H1 (cell line): ENCODE results near the gene ZNF180. TPM values are rescaled to one million over a fixed set of nuclear protein-coding genes. Genes with fewer than 3 reads are reported as not detected.

ENCODE experiments used
- KDM4A ChIP-seq: IDR thresholded peaks from one replicate; pipeline ENCODE4 v1.7.1; 2012; ENCODE audit warnings: low read depth, mild to moderate bottlenecking, moderate library complexity, low read length, inconsistent platforms; ENCODE audit not compliant: severe bottlenecking
- KDM5A ChIP-seq: fragments of 200-600 bp; IDR thresholded peaks from 2 replicates; pipeline ENCODE4 v1.7.1; 2012; ENCODE audit warnings: mild to moderate bottlenecking, low read length, inconsistent platforms, mixed read lengths
- POLR2AphosphoS5 ChIP-seq: IDR thresholded peaks from 2 replicates; pipeline ENCODE4 v1.6.1; 2011; ENCODE audit warnings: low read depth, low read length
- POU5F1 ChIP-seq: IDR thresholded peaks from 2 replicates; pipeline ENCODE4 v1.6.1; 2011; ENCODE audit warnings: low read depth, mild to moderate bottlenecking, low read length, moderate library complexity
- SIRT6 ChIP-seq: IDR thresholded peaks from one replicate; pipeline ENCODE4 v1.7.1; 2012; ENCODE audit warnings: low read length, inconsistent platforms
- SIX5 ChIP-seq: IDR thresholded peaks from 2 replicates; pipeline ENCODE4 v1.6.1; 2011; ENCODE audit warnings: mild to moderate bottlenecking, low read depth, low read length
- TCF12 ChIP-seq: IDR thresholded peaks from 2 replicates; pipeline ENCODE4 v1.6.1; 2011; ENCODE audit warnings: low read depth, mild to moderate bottlenecking, low read length
- ZNF274 ChIP-seq: IDR thresholded peaks from 2 replicates; pipeline ENCODE4 v1.7.0; 2012; ENCODE audit warnings: low read length, borderline replicate concordance; ENCODE audit errors: extremely low read depth
- polyA plus RNA-seq, 7 experiments: library from polyadenylated mRNA; depleted of rRNA in 3 of 7; stranded (reverse) in 5 of 7; unstranded in 2 of 7; fragments of >200 nt in 5 of 7; fragments of 200-250 nt in 2 of 7; gene quantifications; 1 replicate in 5 of 7; 2 replicates in 1 of 7; 4 replicates in 1 of 7; pipeline versions ENCODE4 v1.2.1 to v1.2.3, GENCODE V29; 2011 to 2013; ENCODE audit warnings: missing spikeins in 2 of 7, mixed read lengths in 2 of 7
- total RNA-seq: library from RNA; stranded (reverse); fragmentation: NEBNext Ultra II Directional; extraction: Animal tissue kit (Norgen Biotek cat#: 25700); gene quantifications from 2 replicates; pipeline ENCODE4 v1.2.1, GENCODE V29; 2021
- TF ChIP-seq, protein P1 (sequence below): IDR thresholded peaks from 2 replicates; pipeline ENCODE4 v1.6.1; 2011; ENCODE audit warnings: low read depth, mild to moderate bottlenecking, low read length; ENCODE audit not compliant: insufficient read depth
- TF ChIP-seq, protein P2 (sequence below): fragments of 300-600 bp; sonication (generic); IDR thresholded peaks from 2 replicates; pipeline ENCODE4 v1.7.1; 2012; ENCODE audit warnings: low read length, moderate library complexity, mild to moderate bottlenecking, inconsistent platforms; ENCODE audit not compliant: insufficient replicate concordance

Gene ZNF180
- total and polyA plus RNA-seq, 2 of the 8 experiments (the other 6 are each of a cell fraction or from before 2014, with no cell fraction given): 1.3 to 8.5 TPM

DNA sequence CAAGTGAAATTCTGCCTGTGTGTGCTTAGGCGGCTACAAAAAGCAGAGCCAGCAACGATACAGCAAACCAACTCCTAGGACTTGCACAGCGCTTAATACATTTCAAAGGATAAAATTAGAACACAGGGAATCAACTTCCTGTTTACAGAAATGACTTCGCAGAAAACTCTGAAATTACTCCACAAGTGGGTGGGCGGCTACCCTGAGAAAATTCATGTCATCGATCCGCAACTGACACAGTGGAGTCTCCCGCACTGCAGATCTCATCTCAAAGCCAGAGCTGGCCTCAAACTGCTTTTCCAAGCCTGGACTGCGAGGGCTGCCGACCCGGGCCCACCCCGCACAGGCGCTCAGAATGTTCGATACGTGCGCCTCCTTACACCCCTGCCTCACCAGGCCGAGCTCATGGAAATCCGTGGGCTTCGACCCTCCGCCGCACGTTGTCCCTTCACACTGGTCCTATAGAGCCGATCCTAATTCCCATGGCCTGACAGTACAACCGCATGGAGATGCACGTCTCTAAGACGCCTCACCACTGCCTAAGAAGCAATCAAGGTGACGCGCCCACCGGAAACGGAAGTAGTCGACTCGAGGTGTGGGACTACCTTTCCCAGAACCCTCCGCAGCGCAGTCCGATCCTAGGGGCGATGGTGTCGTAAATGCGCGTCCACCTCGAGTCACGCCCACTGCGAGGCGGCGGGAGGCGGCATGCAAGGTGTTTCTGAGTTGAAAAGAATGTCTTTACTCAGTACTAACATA, 52.2 kb downstream of the ZNF180 start, which contains the start of gene ZNF229 (continued):
- TF ChIP-seq, protein P1, sequence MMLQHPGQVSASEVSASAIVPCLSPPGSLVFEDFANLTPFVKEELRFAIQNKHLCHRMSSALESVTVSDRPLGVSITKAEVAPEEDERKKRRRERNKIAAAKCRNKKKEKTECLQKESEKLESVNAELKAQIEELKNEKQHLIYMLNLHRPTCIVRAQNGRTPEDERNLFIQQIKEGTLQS: 0 out of 2 replicates have a peak, but pooled peaks have one; percentile 49
- TF ChIP-seq KDM4A (peak; percentile 61), POLR2AphosphoS5 (peak; percentile 29; the same call in 1 of the 2 replicates), POU5F1 (no peak), ZNF274 (no peak), SIX5 (peak; percentile 64), SIRT6 (no peak), TCF12 (no peak), KDM5A (no peak)
- TF ChIP-seq, protein P2, sequence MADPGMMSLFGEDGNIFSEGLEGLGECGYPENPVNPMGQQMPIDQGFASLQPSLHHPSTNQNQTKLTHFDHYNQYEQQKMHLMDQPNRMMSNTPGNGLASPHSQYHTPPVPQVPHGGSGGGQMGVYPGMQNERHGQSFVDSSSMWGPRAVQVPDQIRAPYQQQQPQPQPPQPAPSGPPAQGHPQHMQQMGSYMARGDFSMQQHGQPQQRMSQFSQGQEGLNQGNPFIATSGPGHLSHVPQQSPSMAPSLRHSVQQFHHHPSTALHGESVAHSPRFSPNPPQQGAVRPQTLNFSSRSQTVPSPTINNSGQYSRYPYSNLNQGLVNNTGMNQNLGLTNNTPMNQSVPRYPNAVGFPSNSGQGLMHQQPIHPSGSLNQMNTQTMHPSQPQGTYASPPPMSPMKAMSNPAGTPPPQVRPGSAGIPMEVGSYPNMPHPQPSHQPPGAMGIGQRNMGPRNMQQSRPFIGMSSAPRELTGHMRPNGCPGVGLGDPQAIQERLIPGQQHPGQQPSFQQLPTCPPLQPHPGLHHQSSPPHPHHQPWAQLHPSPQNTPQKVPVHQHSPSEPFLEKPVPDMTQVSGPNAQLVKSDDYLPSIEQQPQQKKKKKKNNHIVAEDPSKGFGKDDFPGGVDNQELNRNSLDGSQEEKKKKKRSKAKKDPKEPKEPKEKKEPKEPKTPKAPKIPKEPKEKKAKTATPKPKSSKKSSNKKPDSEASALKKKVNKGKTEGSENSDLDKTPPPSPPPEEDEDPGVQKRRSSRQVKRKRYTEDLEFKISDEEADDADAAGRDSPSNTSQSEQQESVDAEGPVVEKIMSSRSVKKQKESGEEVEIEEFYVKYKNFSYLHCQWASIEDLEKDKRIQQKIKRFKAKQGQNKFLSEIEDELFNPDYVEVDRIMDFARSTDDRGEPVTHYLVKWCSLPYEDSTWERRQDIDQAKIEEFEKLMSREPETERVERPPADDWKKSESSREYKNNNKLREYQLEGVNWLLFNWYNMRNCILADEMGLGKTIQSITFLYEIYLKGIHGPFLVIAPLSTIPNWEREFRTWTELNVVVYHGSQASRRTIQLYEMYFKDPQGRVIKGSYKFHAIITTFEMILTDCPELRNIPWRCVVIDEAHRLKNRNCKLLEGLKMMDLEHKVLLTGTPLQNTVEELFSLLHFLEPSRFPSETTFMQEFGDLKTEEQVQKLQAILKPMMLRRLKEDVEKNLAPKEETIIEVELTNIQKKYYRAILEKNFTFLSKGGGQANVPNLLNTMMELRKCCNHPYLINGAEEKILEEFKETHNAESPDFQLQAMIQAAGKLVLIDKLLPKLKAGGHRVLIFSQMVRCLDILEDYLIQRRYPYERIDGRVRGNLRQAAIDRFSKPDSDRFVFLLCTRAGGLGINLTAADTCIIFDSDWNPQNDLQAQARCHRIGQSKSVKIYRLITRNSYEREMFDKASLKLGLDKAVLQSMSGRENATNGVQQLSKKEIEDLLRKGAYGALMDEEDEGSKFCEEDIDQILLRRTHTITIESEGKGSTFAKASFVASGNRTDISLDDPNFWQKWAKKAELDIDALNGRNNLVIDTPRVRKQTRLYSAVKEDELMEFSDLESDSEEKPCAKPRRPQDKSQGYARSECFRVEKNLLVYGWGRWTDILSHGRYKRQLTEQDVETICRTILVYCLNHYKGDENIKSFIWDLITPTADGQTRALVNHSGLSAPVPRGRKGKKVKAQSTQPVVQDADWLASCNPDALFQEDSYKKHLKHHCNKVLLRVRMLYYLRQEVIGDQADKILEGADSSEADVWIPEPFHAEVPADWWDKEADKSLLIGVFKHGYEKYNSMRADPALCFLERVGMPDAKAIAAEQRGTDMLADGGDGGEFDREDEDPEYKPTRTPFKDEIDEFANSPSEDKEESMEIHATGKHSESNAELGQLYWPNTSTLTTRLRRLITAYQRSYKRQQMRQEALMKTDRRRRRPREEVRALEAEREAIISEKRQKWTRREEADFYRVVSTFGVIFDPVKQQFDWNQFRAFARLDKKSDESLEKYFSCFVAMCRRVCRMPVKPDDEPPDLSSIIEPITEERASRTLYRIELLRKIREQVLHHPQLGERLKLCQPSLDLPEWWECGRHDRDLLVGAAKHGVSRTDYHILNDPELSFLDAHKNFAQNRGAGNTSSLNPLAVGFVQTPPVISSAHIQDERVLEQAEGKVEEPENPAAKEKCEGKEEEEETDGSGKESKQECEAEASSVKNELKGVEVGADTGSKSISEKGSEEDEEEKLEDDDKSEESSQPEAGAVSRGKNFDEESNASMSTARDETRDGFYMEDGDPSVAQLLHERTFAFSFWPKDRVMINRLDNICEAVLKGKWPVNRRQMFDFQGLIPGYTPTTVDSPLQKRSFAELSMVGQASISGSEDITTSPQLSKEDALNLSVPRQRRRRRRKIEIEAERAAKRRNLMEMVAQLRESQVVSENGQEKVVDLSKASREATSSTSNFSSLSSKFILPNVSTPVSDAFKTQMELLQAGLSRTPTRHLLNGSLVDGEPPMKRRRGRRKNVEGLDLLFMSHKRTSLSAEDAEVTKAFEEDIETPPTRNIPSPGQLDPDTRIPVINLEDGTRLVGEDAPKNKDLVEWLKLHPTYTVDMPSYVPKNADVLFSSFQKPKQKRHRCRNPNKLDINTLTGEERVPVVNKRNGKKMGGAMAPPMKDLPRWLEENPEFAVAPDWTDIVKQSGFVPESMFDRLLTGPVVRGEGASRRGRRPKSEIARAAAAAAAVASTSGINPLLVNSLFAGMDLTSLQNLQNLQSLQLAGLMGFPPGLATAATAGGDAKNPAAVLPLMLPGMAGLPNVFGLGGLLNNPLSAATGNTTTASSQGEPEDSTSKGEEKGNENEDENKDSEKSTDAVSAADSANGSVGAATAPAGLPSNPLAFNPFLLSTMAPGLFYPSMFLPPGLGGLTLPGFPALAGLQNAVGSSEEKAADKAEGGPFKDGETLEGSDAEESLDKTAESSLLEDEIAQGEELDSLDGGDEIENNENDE: no peak
